Liver (tissue), 9 donors: ENCODE measurements around the gene FBXL13. TPM values are rescaled to one million over a fixed set of nuclear protein-coding genes. Genes with fewer than 3 reads are reported as not detected.

ENCODE experiments used
- DNase-seq: peaks from one replicate; pipeline ENCODE4 v3.0.0-alpha.2; 2017; ENCODE audit warnings: low spot score
- H3K27ac ChIP-seq, 2 donors: one replicate each; pipeline ENCODE4 v1.7.0; 2013; ENCODE audit warnings: inconsistent platforms in 2 of 2, low read length in 2 of 2, control low read depth in 1 of 2, low read depth in 1 of 2, mild to moderate bottlenecking in 1 of 2
- H3K27me3 ChIP-seq, 4 donors: one replicate each; pipeline versions ENCODE4 v1.6.1 to v1.7.0; 2013; ENCODE audit warnings: low read length in 3 of 4, inconsistent platforms in 1 of 4, mild to moderate bottlenecking in 1 of 4, moderate library complexity in 1 of 4; ENCODE audit not compliant: control insufficient read depth in 4 of 4, insufficient read depth in 4 of 4
- H3K36me3 ChIP-seq, 4 donors: one replicate each; pipeline versions ENCODE4 v1.6.1 to v1.7.0; 2013; ENCODE audit warnings: low read length in 3 of 4, mild to moderate bottlenecking in 3 of 4, low read depth in 1 of 4, moderate library complexity in 1 of 4; ENCODE audit not compliant: control insufficient read depth in 4 of 4, insufficient read depth in 3 of 4
- H3K4me1 ChIP-seq, 4 donors: one replicate each; pipeline versions ENCODE4 v1.6.1 to v1.7.0; 2013; ENCODE audit warnings: low read length in 3 of 4, mild to moderate bottlenecking in 3 of 4, moderate library complexity in 1 of 4; ENCODE audit not compliant: control insufficient read depth in 4 of 4, insufficient read depth in 4 of 4
- H3K4me3 ChIP-seq, 3 donors: one replicate each; pipeline versions ENCODE4 v1.6.1 to v1.7.0; 2013; ENCODE audit warnings: low read length in 3 of 3, control low read depth in 1 of 3, low read depth in 1 of 3, mild to moderate bottlenecking in 1 of 3
- H3K9ac ChIP-seq, 2 donors: one replicate each; pipeline ENCODE4 v1.7.0; 2013; ENCODE audit warnings: low read length in 2 of 2, mild to moderate bottlenecking in 2 of 2, moderate library complexity in 2 of 2, control low read depth in 1 of 2, low read depth in 1 of 2
- H3K9me3 ChIP-seq, 4 donors: one replicate each; pipeline versions ENCODE4 v1.6.1 to v1.7.0; 2013; ENCODE audit warnings: low read length in 3 of 4; ENCODE audit not compliant: control insufficient read depth in 4 of 4
- EGR1 ChIP-seq, 2 donors: IDR thresholded peaks; 2 replicates each; pipeline ENCODE4 v1.6.1; 2016 to 2018; ENCODE audit warnings: antibody characterized with exemption in 2 of 2, low read depth in 2 of 2
- FOXA1 ChIP-seq: IDR thresholded peaks from 2 replicates; pipeline ENCODE4 v1.6.1; 2016; ENCODE audit warnings: antibody characterized with exemption
- FOXA2 ChIP-seq: IDR thresholded peaks from 2 replicates; pipeline ENCODE4 v1.6.1; 2016; ENCODE audit warnings: antibody characterized with exemption
- GABPA ChIP-seq, 2 donors: IDR thresholded peaks in 1 of 2; conservative IDR thresholded peaks in 1 of 2; 2 replicates each; pipeline ENCODE4 v1.6.1; 2016; ENCODE audit warnings: antibody characterized with exemption in 2 of 2, mild to moderate bottlenecking in 1 of 2, moderate library complexity in 1 of 2
- HNF4A ChIP-seq, 2 donors: conservative IDR thresholded peaks; 2 replicates each; pipeline ENCODE4 v1.6.1; 2016; ENCODE audit warnings: antibody characterized with exemption in 2 of 2, mild to moderate bottlenecking in 2 of 2
- HNF4G ChIP-seq: IDR thresholded peaks from 2 replicates; pipeline ENCODE4 v1.6.1; 2016; ENCODE audit warnings: antibody characterized with exemption
- JUND ChIP-seq, 2 donors: IDR thresholded peaks; 2 replicates each; pipeline ENCODE4 v1.6.1; 2016; ENCODE audit warnings: antibody characterized with exemption in 2 of 2
- NR2F2 ChIP-seq: IDR thresholded peaks from 2 replicates; pipeline ENCODE4 v1.6.1; 2016; ENCODE audit warnings: antibody characterized with exemption
- RAD21 ChIP-seq, 2 donors: IDR thresholded peaks; 2 replicates each; pipeline ENCODE4 v1.6.1; 2016; ENCODE audit warnings: antibody characterized with exemption in 2 of 2, mild to moderate bottlenecking in 2 of 2
- RXRA ChIP-seq, 2 donors: IDR thresholded peaks; 2 replicates each; pipeline ENCODE4 v1.6.1; 2017 to 2018; ENCODE audit warnings: antibody characterized with exemption in 2 of 2, mild to moderate bottlenecking in 1 of 2
- SP1 ChIP-seq: IDR thresholded peaks from 2 replicates; pipeline ENCODE4 v1.6.1; 2018; ENCODE audit warnings: antibody characterized with exemption, mild to moderate bottlenecking
- TAF1 ChIP-seq: conservative IDR thresholded peaks from 2 replicates; pipeline ENCODE4 v1.6.1; 2016; ENCODE audit warnings: antibody characterized with exemption, mild to moderate bottlenecking
- YY1 ChIP-seq: IDR thresholded peaks from 2 replicates; pipeline ENCODE4 v1.6.1; 2016; ENCODE audit warnings: antibody characterized with exemption, mild to moderate bottlenecking
- WGBS: extraction: QIAGEN DNeasy Blood & Tissue Kit; methylation state at CpG from one replicate; pipeline ENCODE4 v1.1.7; 2013; 5-methylcytosine and 5-hydroxymethylcytosine counted together
- polyA plus RNA-seq, 2 donors: library from polyadenylated mRNA; stranded (reverse) in 1 of 2; unstranded in 1 of 2; fragments of 200-250 nt in 1 of 2; fragments of >200 nt in 1 of 2; fragmentation: Nextera tagmentation in 1 of 2; extraction: Ambion mirVana in 1 of 2; gene quantifications; one replicate each; pipeline versions ENCODE4 v1.2.1 to v1.2.3, GENCODE V29; 2013 to 2015
- total RNA-seq, 2 donors: library from RNA; depleted of rRNA; stranded (reverse); fragments of >200 nt; gene quantifications; one replicate each; pipeline ENCODE4 v1.2.3, GENCODE V29; 2014
- TF ChIP-seq, protein P1 (sequence below): IDR thresholded peaks from 2 replicates; pipeline ENCODE4 v1.6.1; 2016; ENCODE audit warnings: antibody characterized with exemption, mild to moderate bottlenecking
- TF ChIP-seq, protein P2 (sequence below): fragments of 150-350 bp; IDR thresholded peaks from 2 replicates; pipeline ENCODE4 v1.5.1; 2017; ENCODE audit warnings: improper control_type of control experiment, low read depth, low read length; ENCODE audit not compliant: missing input control
- TF ChIP-seq, protein P3 (sequence below): IDR thresholded peaks from 2 replicates; pipeline ENCODE4 v1.6.1; 2016; ENCODE audit warnings: antibody characterized with exemption
- TF ChIP-seq, protein P4 (sequence below): IDR thresholded peaks from 2 replicates; pipeline ENCODE4 v1.6.1; 2016; ENCODE audit warnings: antibody characterized with exemption
- donor health status: healthy.
- donor health status: healthy.
- donor health status: healthy.
- donor health status: healthy.
- donor health status: healthy.

Gene FBXL13
- total and polyA plus RNA-seq, 4 donors = 0.03 to 0.75 (median 0.70) TPM; not detected in 1

- no peak overlapping the region for H3K4me3 ChIP-seq
- no peaks in the 10 kb centered on the region for H3K4me1 ChIP-seq
- WGBS = 91% methylated on average over 5 of the region's 5 CpGs
- no peaks in the 10 kb centered on the region for H3K36me3 ChIP-seq
- TF ChIP-seq, protein P1, sequence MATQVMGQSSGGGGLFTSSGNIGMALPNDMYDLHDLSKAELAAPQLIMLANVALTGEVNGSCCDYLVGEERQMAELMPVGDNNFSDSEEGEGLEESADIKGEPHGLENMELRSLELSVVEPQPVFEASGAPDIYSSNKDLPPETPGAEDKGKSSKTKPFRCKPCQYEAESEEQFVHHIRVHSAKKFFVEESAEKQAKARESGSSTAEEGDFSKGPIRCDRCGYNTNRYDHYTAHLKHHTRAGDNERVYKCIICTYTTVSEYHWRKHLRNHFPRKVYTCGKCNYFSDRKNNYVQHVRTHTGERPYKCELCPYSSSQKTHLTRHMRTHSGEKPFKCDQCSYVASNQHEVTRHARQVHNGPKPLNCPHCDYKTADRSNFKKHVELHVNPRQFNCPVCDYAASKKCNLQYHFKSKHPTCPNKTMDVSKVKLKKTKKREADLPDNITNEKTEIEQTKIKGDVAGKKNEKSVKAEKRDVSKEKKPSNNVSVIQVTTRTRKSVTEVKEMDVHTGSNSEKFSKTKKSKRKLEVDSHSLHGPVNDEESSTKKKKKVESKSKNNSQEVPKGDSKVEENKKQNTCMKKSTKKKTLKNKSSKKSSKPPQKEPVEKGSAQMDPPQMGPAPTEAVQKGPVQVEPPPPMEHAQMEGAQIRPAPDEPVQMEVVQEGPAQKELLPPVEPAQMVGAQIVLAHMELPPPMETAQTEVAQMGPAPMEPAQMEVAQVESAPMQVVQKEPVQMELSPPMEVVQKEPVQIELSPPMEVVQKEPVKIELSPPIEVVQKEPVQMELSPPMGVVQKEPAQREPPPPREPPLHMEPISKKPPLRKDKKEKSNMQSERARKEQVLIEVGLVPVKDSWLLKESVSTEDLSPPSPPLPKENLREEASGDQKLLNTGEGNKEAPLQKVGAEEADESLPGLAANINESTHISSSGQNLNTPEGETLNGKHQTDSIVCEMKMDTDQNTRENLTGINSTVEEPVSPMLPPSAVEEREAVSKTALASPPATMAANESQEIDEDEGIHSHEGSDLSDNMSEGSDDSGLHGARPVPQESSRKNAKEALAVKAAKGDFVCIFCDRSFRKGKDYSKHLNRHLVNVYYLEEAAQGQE = no peak
- TF ChIP-seq RXRA (IDR thresholded peaks at IDR 0.05) = no peak
- TF ChIP-seq RAD21 (IDR thresholded peaks at IDR 0.05) = no peak
- no peak for TF ChIP-seq EGR1 (IDR thresholded peaks at IDR 0.05; ENCODE audit: low read depth in 2 of 2)
- no peak for TF ChIP-seq YY1
- TF ChIP-seq, protein P2, sequence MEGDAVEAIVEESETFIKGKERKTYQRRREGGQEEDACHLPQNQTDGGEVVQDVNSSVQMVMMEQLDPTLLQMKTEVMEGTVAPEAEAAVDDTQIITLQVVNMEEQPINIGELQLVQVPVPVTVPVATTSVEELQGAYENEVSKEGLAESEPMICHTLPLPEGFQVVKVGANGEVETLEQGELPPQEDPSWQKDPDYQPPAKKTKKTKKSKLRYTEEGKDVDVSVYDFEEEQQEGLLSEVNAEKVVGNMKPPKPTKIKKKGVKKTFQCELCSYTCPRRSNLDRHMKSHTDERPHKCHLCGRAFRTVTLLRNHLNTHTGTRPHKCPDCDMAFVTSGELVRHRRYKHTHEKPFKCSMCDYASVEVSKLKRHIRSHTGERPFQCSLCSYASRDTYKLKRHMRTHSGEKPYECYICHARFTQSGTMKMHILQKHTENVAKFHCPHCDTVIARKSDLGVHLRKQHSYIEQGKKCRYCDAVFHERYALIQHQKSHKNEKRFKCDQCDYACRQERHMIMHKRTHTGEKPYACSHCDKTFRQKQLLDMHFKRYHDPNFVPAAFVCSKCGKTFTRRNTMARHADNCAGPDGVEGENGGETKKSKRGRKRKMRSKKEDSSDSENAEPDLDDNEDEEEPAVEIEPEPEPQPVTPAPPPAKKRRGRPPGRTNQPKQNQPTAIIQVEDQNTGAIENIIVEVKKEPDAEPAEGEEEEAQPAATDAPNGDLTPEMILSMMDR = no peak
- no peak for TF ChIP-seq TAF1
- no peak for TF ChIP-seq FOXA1
- TF ChIP-seq HNF4G = no peak
- no peak for TF ChIP-seq GABPA (IDR thresholded peaks at IDR 0.05 in 1 of 2, conservative IDR thresholded peaks at IDR 0.05 in 1 of 2)
- TF ChIP-seq, protein P3, sequence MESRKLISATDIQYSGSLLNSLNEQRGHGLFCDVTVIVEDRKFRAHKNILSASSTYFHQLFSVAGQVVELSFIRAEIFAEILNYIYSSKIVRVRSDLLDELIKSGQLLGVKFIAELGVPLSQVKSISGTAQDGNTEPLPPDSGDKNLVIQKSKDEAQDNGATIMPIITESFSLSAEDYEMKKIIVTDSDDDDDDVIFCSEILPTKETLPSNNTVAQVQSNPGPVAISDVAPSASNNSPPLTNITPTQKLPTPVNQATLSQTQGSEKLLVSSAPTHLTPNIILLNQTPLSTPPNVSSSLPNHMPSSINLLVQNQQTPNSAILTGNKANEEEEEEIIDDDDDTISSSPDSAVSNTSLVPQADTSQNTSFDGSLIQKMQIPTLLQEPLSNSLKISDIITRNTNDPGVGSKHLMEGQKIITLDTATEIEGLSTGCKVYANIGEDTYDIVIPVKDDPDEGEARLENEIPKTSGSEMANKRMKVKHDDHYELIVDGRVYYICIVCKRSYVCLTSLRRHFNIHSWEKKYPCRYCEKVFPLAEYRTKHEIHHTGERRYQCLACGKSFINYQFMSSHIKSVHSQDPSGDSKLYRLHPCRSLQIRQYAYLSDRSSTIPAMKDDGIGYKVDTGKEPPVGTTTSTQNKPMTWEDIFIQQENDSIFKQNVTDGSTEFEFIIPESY = no peak
- TF ChIP-seq NR2F2 = no peak
- TF ChIP-seq, protein P4, sequence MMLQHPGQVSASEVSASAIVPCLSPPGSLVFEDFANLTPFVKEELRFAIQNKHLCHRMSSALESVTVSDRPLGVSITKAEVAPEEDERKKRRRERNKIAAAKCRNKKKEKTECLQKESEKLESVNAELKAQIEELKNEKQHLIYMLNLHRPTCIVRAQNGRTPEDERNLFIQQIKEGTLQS = no peak
- H3K27me3 ChIP-seq = no peaks in the 10 kb centered on the region
- DNase-seq = no peak
- no peak overlapping the region for H3K9ac ChIP-seq
- no peak overlapping the region for H3K27ac ChIP-seq
- no peaks in the 10 kb centered on the region for H3K9me3 ChIP-seq
Measured at GRCh38 chr7:102849079-102849478, 225.5 kb downstream of the FBXL13 start.

DNA sequence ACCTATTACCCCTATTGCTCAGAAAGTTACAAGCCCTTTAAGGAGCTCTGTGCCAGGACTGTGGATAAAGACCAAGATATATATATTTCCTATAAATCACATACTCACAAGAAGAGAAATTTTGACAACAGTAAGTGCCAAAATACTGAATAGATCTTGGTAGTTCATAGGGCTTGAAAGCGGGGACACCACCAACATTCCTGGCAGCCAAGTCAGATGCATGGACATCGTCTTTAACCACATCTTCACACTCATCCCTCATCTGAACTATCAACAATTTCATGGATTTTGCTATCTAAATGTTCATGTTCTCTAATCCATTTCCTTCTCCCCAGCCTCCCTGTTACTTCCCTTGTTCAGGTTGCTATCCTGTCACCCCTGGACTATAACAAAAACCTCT, 229.2 kb downstream of the FBXL13 start:
- H3K4me3 ChIP-seq = no peak overlapping the region
- no peak overlapping the region for H3K9ac ChIP-seq
- DNase-seq = no peak
- no peaks in the 10 kb centered on the region for H3K4me1 ChIP-seq
- H3K27ac ChIP-seq = no peak overlapping the region
- 98% methylated on average over 2 of the region's 2 CpGs for WGBS
- no peaks in the 10 kb centered on the region for H3K9me3 ChIP-seq
- H3K27me3 ChIP-seq = no peaks in the 10 kb centered on the region
- no peaks in the 10 kb centered on the region for H3K36me3 ChIP-seq
- TF ChIP-seq, protein P4 = no peak
- TF ChIP-seq HNF4G = no peak
- TF ChIP-seq, protein P1 = no peak
- no peak for TF ChIP-seq HNF4A (conservative IDR thresholded peaks at IDR 0.05)
- no peak for TF ChIP-seq NR2F2
- TF ChIP-seq JUND (IDR thresholded peaks at IDR 0.05) = no peak
- no peak for TF ChIP-seq FOXA1
- TF ChIP-seq RAD21 (IDR thresholded peaks at IDR 0.05) = no peak
- no peak for TF ChIP-seq SP1
- no peak for TF ChIP-seq FOXA2
- TF ChIP-seq, protein P2 = no peak
- no peak for TF ChIP-seq EGR1 (IDR thresholded peaks at IDR 0.05; ENCODE audit: low read depth in 2 of 2)
- no peak for TF ChIP-seq YY1
